GM12878 (cell line): ENCODE measurements around the gene RSPO3. TPM values are rescaled to one million over a fixed set of nuclear protein-coding genes. Genes with fewer than 3 reads are reported as not detected.

Source experiments
- ATAC-seq: fragments of 200-7000 bp; cut with Tn5 transposase; 3 replicates; pipeline ENCODE4 v1.9.1; 2020; ENCODE audit warnings: mild to moderate bottlenecking, moderate library complexity
- BruUV-seq: library from RNA; stranded (reverse); fragments of 400-500 nt; replicated peaks from 2 replicates; lab custom pipeline; 2021; lab: Mats Ljungman, UMichigan
- CTCF ChIA-PET: fragments of 300-600 bp; sonication (Branson Sonifier 250); formaldehyde crosslinking; extraction: SDS; loops from one replicate; lab custom pipeline; 2021; ENCODE audit warnings: inconsistent platforms; lab: Yijun Ruan, JAX
- POLR2A ChIA-PET: fragments of 350-600 bp; formaldehyde crosslinking; extraction: SDS; loops from one replicate; lab custom pipeline; 2021; ENCODE audit warnings: inconsistent platforms; lab: Charles Lee
- RAD21 ChIA-PET: fragments of 300-600 bp; sonication (Branson Sonifier 250); formaldehyde crosslinking; loops from one replicate; lab custom pipeline; 2023; ENCODE audit warnings: antibody characterized with exemption; ENCODE audit not compliant: unreplicated experiment; lab: Charles Lee
- SMC1A ChIA-PET: fragments of 300-600 bp; sonication (Branson Sonifier 250); formaldehyde crosslinking; loops from one replicate; lab custom pipeline; 2023; ENCODE audit not compliant: unreplicated experiment, uncharacterized antibody; lab: Charles Lee
- DNase-seq: peaks from one replicate; pipeline ENCODE4 v3.0.0-alpha.2; 2011; ENCODE audit warnings: low read depth, low spot score
- FAIRE-seq: peaks from 3 replicates; lab custom pipeline; 2011; peaks lifted over from hg19 to GRCh38; lab: Jason Lieb, UNC
- H2AFZ ChIP-seq: 2 replicates; pipeline ENCODE4 v1.6.0; 2011; ENCODE audit warnings: low read depth, low read length, control low read depth; ENCODE audit not compliant: control insufficient read depth
- H3K27ac ChIP-seq: 2 replicates; pipeline ENCODE4 v1.5.1; 2011; ENCODE audit warnings: control low read depth; ENCODE audit not compliant: control insufficient read depth, insufficient read depth
- H3K27me3 ChIP-seq, 2 experiments: replicated peaks in 1 of 2; 2 replicates each; pipeline versions ENCODE4 v1.6.0 to v1.6.1; 2011; ENCODE audit warnings: low read length in 1 of 2; ENCODE audit not compliant: control insufficient read depth in 2 of 2, insufficient read depth in 2 of 2
- H3K36me3 ChIP-seq, 2 experiments: 2 replicates each; pipeline ENCODE4 v1.5.1; 2011; ENCODE audit warnings: low read length in 1 of 2; ENCODE audit not compliant: control insufficient read depth in 2 of 2, insufficient read depth in 2 of 2
- H3K4me1 ChIP-seq: 2 replicates; pipeline ENCODE4 v1.6.1; 2011; ENCODE audit warnings: mild to moderate bottlenecking, low read length, moderate library complexity, mixed read lengths; ENCODE audit not compliant: control insufficient read depth, insufficient read depth
- H3K4me2 ChIP-seq: 2 replicates; pipeline ENCODE4 v1.6.0; 2011; ENCODE audit warnings: control low read depth; ENCODE audit not compliant: control insufficient read depth, insufficient read depth
- H3K4me3 ChIP-seq: fragments of 200-600 bp; sonication (generic); 2 replicates; pipeline ENCODE4 v1.5.1; 2016
- H3K79me2 ChIP-seq: 2 replicates; pipeline ENCODE4 v1.6.0; 2011; ENCODE audit warnings: low read length; ENCODE audit not compliant: control insufficient read depth, insufficient read depth
- H3K9ac ChIP-seq: 2 replicates; pipeline ENCODE4 v1.8.0; 2011; ENCODE audit warnings: low read length, control low read depth, mixed read lengths; ENCODE audit not compliant: control insufficient read depth, insufficient read depth
- H3K9me3 ChIP-seq: replicated peaks from 3 replicates; pipeline ENCODE4 v1.5.1; 2011; ENCODE audit warnings: mild to moderate bottlenecking, low read length; ENCODE audit not compliant: control insufficient read depth, insufficient read depth
- H4K20me1 ChIP-seq: 2 replicates; pipeline ENCODE4 v1.6.0; 2011; ENCODE audit not compliant: control insufficient read depth, insufficient read depth
- BCL11A ChIP-seq: IDR thresholded peaks from 2 replicates; pipeline ENCODE4 v1.6.1; 2011; ENCODE audit warnings: low read depth, low read length
- GABPA ChIP-seq: IDR thresholded peaks from 2 replicates; pipeline ENCODE4 v1.6.1; 2014; ENCODE audit warnings: antibody characterized with exemption, low read depth, mild to moderate bottlenecking, inconsistent platforms
- MAX ChIP-seq: IDR thresholded peaks from 2 replicates; pipeline ENCODE4 v1.6.1; 2012; ENCODE audit warnings: low read depth, low read length, improper control_type of control experiment
- MLLT1 ChIP-seq: fragments of 450-650 bp; IDR thresholded peaks from 2 replicates; pipeline ENCODE4 v1.6.1; 2016; ENCODE audit warnings: mild to moderate bottlenecking
- NFYB ChIP-seq: IDR thresholded peaks from 2 replicates; pipeline ENCODE4 v1.6.1; 2011; ENCODE audit warnings: low read depth, mild to moderate bottlenecking, low read length, improper control_type of control experiment, moderate library complexity; ENCODE audit not compliant: insufficient read depth
- RBBP5 ChIP-seq: fragments of 200-600 bp; sonication (generic); conservative IDR thresholded peaks from 2 replicates; pipeline ENCODE4 v1.6.1; 2016
- SIX5 ChIP-seq: IDR thresholded peaks from 2 replicates; pipeline ENCODE4 v1.6.1; 2011; ENCODE audit warnings: mild to moderate bottlenecking, low read depth, low read length, moderate library complexity; ENCODE audit not compliant: severe bottlenecking
- SREBF2 ChIP-seq: IDR thresholded peaks from 2 replicates; pipeline ENCODE4 v1.6.1; 2012; ENCODE audit warnings: mild to moderate bottlenecking, low read length
- SRF ChIP-seq, 2 experiments: IDR thresholded peaks; 2 replicates each; pipeline ENCODE4 v1.6.1; 2011; ENCODE audit warnings: low read depth in 2 of 2, low read length in 2 of 2, mild to moderate bottlenecking in 1 of 2, moderate library complexity in 1 of 2
- USF2 ChIP-seq: IDR thresholded peaks from 2 replicates; pipeline ENCODE4 v1.6.1; 2011; ENCODE audit warnings: low read depth, low read length, improper control_type of control experiment, borderline replicate concordance
- YBX1 ChIP-seq: fragments of 450-650 bp; IDR thresholded peaks from 2 replicates; pipeline ENCODE4 v1.6.1; 2016; ENCODE audit warnings: antibody characterized with exemption
- YY1 ChIP-seq: IDR thresholded peaks from 2 replicates; pipeline ENCODE4 v1.6.1; 2011; ENCODE audit warnings: low read depth, mild to moderate bottlenecking, low read length
- WGBS: methylation state at CpG from one replicate; pipeline ENCODE4 v1.1.6; 2016; ENCODE audit warnings: low lambda C conversion rate; ENCODE audit not compliant: insufficient replicate concordance, insufficient coverage; ENCODE audit errors: missing lambda C conversion rate; 5-methylcytosine and 5-hydroxymethylcytosine counted together
- in situ Hi-C: fragments of 300-500 bp; cut with MboI; formaldehyde crosslinking; loops from 9 replicates; pipeline ENCODE4 v1.14.3; 2018; ENCODE audit warnings: mixed read lengths
- intact Hi-C: fragments of 100-400 bp; cut with micrococcal nuclease; formaldehyde crosslinking; loops from one replicate; pipeline ENCODE4 v1.14.2; 2022; ENCODE audit not compliant: unreplicated experiment
- polyA plus RNA-seq, 11 experiments: library from polyadenylated mRNA; depleted of rRNA in 4 of 11; unstranded in 6 of 11; stranded (reverse) in 5 of 11; fragments of >200 nt; fragmentation: Nextera tagmentation in 4 of 11; fragmentation: Illumina TruSeq in 1 of 11; extraction: Ambion mirVana in 4 of 11; extraction: Trizol in 1 of 11; gene quantifications; 1 replicate in 1 of 11; 2 replicates in 10 of 11; pipeline versions ENCODE4 v1.2.1 to v1.2.3, GENCODE V29; 2011 to 2016; ENCODE audit warnings: inconsistent platforms in 2 of 11, missing spikeins in 2 of 11, low read depth in 1 of 11
- total RNA-seq, 4 experiments: library from RNA; depleted of rRNA in 3 of 4; stranded (reverse); fragments of >200 nt in 3 of 4; fragmentation: Illumina TruSeq in 1 of 4; extraction: Trizol in 1 of 4; gene quantifications; 2 replicates each; pipeline versions ENCODE4 v1.2.1 to v1.2.3, GENCODE V29; 2013 to 2021
- TF ChIP-seq, protein P1 (sequence below): fragments of 150-350 bp; IDR thresholded peaks from 2 replicates; pipeline ENCODE4 v1.6.1; 2016; ENCODE audit warnings: low read depth, low read length

RSPO3 gene
- total and polyA plus RNA-seq, 10 of the 15 experiments (the other 5 are each of a cell fraction or from before 2014, with no cell fraction given) = 0.16 TPM; not detected in 9

DNA sequence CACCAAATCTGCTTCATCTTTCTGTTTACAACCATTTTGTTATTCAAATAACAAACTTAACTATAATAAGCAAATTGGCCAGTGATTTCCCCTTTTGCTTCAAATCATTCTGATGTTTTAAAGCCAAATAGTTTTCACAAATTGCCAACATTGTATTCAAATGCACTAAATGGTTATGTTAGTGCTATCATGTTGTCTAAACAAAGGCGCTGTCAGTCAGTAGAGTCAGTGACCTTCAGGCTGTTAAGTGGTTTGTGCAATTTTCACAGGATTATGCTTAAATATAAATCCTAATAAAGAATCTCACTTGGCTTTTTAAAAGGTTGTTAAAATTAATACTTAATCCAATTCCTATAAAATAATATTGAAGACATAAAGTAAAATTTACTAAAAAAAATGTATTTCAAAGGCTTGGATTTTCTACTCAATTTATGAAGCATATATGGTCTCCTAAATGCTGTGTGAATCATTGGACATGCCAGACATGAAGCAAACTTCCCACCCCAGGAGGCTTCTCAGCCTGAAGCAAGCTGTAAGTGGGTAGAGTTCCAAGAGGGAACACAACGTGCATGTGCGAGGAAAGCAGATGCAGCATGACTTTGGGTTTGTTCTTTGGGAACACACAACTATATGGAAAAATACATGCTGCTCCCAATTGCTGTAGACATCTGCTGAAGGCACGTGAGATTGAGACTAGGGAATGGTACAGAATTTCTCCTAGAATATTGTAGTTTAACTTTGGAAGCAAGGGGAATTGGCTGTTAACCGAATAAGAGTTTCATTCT lies 54.9 kb downstream of the RSPO3 start:
- Histone ChIP-seq H3K27me3 (no peaks in the 10 kb centered on the region), H4K20me1 (no peaks in the 10 kb centered on the region), H3K4me2 (no peak overlapping the region), H3K36me3 (no peaks in the 10 kb centered on the region), H3K79me2 (no peaks in the 10 kb centered on the region), H3K9me3 (no peaks in the 10 kb centered on the region), H2AFZ (no peak overlapping the region), H3K4me3 (no peak overlapping the region), H3K27ac (no peak overlapping the region), H3K9ac (no peak overlapping the region), H3K4me1 (no peaks in the 10 kb centered on the region)
- FAIRE-seq (no peak), ATAC-seq (no peak), DNase-seq (no peak)
- in situ Hi-C loops (no loop called here), intact Hi-C loops (no loop called here)
- WGBS = 27% methylated on average over 5 of the region's 5 CpGs
- RAD21 ChIA-PET = no interaction called here
- BruUV-seq = no TSS peak
- CTCF ChIA-PET = no interaction called here
- POLR2A ChIA-PET = no interaction called here
- SMC1A ChIA-PET = interaction anchor here (2.3 kb wide), 1 partner anchor 13 kb away, joined by 6 read pairs; no protein-coding TSS in a partner anchor
- TF ChIP-seq YY1 = no peak
- TF ChIP-seq MLLT1 = no peak
- TF ChIP-seq RBBP5 = no peak
- TF ChIP-seq SIX5 = no peak
- TF ChIP-seq, protein P1, sequence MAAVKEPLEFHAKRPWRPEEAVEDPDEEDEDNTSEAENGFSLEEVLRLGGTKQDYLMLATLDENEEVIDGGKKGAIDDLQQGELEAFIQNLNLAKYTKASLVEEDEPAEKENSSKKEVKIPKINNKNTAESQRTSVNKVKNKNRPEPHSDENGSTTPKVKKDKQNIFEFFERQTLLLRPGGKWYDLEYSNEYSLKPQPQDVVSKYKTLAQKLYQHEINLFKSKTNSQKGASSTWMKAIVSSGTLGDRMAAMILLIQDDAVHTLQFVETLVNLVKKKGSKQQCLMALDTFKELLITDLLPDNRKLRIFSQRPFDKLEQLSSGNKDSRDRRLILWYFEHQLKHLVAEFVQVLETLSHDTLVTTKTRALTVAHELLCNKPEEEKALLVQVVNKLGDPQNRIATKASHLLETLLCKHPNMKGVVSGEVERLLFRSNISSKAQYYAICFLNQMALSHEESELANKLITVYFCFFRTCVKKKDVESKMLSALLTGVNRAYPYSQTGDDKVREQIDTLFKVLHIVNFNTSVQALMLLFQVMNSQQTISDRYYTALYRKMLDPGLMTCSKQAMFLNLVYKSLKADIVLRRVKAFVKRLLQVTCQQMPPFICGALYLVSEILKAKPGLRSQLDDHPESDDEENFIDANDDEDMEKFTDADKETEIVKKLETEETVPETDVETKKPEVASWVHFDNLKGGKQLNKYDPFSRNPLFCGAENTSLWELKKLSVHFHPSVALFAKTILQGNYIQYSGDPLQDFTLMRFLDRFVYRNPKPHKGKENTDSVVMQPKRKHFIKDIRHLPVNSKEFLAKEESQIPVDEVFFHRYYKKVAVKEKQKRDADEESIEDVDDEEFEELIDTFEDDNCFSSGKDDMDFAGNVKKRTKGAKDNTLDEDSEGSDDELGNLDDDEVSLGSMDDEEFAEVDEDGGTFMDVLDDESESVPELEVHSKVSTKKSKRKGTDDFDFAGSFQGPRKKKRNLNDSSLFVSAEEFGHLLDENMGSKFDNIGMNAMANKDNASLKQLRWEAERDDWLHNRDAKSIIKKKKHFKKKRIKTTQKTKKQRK = no peak
- TF ChIP-seq SRF (IDR thresholded peaks at IDR 0.05; ENCODE audit: low read depth in 2 of 2, low read length in 2 of 2) = no peak
- TF ChIP-seq BCL11A = no peak
- TF ChIP-seq MAX = no peak
- TF ChIP-seq YBX1 = no peak
- no peak for TF ChIP-seq SREBF2
- no peak for TF ChIP-seq USF2
- TF ChIP-seq GABPA = no peak
- no peak for TF ChIP-seq NFYB
